ENCODE data around the gene ZBTB7C.
A peak's percentile ranks its signal among the peaks of the same experiment; 100 is the strongest.

ZBTB7C gene

DNA sequence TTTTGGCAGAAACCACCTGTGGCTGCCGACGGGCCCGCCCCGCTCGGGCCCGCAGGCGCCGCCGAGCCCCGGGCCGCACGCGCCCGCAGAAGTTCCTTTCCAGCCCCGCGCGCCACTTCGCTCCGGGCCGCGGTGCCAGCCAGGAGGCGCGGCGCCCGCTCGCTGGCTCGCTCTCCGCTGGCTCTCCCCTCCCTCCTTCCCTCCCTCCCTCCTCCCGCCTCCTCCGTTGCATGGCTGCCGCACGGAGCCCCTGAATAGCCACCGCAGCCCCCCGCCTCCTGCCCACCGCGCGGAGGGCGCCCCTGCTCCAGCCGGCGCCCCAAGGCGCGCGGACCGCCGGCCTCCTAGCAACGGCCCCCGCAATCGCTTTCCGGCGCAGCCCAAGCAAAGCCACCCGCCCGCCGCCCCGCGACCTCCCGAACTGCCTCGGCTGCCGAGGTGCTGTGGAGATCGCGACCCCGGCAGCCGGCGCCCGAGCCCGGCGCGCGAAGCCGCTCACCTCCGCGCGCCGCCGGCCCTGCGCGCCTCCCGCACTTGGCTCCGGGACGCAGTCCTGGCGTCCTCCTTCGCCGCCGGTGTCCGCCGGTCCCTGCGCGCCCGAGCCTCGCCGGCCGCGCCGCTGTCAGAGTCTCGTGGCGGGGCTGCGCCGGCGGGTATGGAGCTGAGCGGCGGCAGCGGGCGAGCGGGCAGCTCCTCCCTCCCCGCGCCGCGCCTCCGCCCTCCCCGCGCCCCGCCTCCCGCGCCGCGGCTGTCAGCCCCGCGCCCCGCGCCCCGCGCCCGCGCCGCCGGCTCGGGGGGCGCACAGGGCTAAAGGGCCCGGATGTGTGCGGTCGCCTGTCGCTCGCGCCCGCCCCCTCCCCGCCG is at the start of gene ZBTB7C:
Gene ZBTB7C, minus strand, starts transcription at position 657 of the 864 bp plus-strand sequence.
- Histone ChIP-seq H3K4me1 (ENCODE audit: control insufficient read depth in 1 of 2, insufficient read depth in 2 of 2, low read length in 2 of 2) (peaks cover 9 to 12% of the 10 kb centered on the region in 2 donors), H3K36me3 (ENCODE audit: control insufficient read depth in 1 of 2, insufficient read depth in 2 of 2, low read length in 2 of 2) (no peaks in the 10 kb centered on the region), H3K27ac (ENCODE audit: low read depth, low read length) (no peak within 1 kb of the TSS), H3K9ac (ENCODE audit: low read depth in 1 of 2, low read length in 2 of 2) (peak within 1 kb of the TSS in 1 of 2 donors; percentile 32), H3K9me3 (ENCODE audit: control insufficient read depth in 1 of 2, low read length in 2 of 2) (no peaks in the 10 kb centered on the region), H3K4me3 (ENCODE audit: low read depth in 1 of 2, low read length in 2 of 2) (peak within 1 kb of the TSS; percentile 65 to 77), H3K27me3 (ENCODE audit: control insufficient read depth in 1 of 2, insufficient read depth in 2 of 2, low read length in 2 of 2) (peaks cover 40 to 58% of the 10 kb centered on the region in 2 donors)

- no peak overlapping the region for H3K9ac ChIP-seq (ENCODE audit: low read depth in 1 of 2, low read length in 2 of 2)
- no peak overlapping the region for H3K27ac ChIP-seq (ENCODE audit: low read depth, low read length)
- H3K27me3 ChIP-seq (ENCODE audit: control insufficient read depth in 1 of 2, insufficient read depth in 2 of 2, low read length in 2 of 2) = no peaks in the 10 kb centered on the region
Observed at GRCh38 chr18:48456838-48457237, 47.7 kb upstream of the ZBTB7C start.

GRCh38 chr18:48455555-48456478 is 46.6 kb upstream of the ZBTB7C start:
- Histone ChIP-seq H3K36me3 (ENCODE audit: control insufficient read depth in 1 of 2, insufficient read depth in 2 of 2, low read length in 2 of 2) (no peaks in the 10 kb centered on the region), H3K9me3 (ENCODE audit: control insufficient read depth in 1 of 2, low read length in 2 of 2) (no peaks in the 10 kb centered on the region), H3K4me3 (ENCODE audit: low read depth in 1 of 2, low read length in 2 of 2) (no peak overlapping the region), H3K27me3 (ENCODE audit: control insufficient read depth in 1 of 2, insufficient read depth in 2 of 2, low read length in 2 of 2) (no peaks in the 10 kb centered on the region), H3K27ac (ENCODE audit: low read depth, low read length) (peak overlapping the region; percentile 63), H3K4me1 (ENCODE audit: control insufficient read depth in 1 of 2, insufficient read depth in 2 of 2, low read length in 2 of 2) (peaks cover 65 to 71% of the 10 kb centered on the region in 2 donors), H3K9ac (ENCODE audit: low read depth in 1 of 2, low read length in 2 of 2) (peak overlapping the region in 1 of 2 donors; percentile 55)

More at GRCh38 chr18:48456838-48457237, 47.7 kb upstream of the ZBTB7C start:
- Histone ChIP-seq H3K4me1 (ENCODE audit: control insufficient read depth in 1 of 2, insufficient read depth in 2 of 2, low read length in 2 of 2) (peaks cover 72 to 81% of the 10 kb centered on the region in 2 donors), H3K4me3 (ENCODE audit: low read depth in 1 of 2, low read length in 2 of 2) (no peak overlapping the region), H3K9me3 (ENCODE audit: control insufficient read depth in 1 of 2, low read length in 2 of 2) (no peaks in the 10 kb centered on the region), H3K36me3 (ENCODE audit: control insufficient read depth in 1 of 2, insufficient read depth in 2 of 2, low read length in 2 of 2) (no peaks in the 10 kb centered on the region)

DNA sequence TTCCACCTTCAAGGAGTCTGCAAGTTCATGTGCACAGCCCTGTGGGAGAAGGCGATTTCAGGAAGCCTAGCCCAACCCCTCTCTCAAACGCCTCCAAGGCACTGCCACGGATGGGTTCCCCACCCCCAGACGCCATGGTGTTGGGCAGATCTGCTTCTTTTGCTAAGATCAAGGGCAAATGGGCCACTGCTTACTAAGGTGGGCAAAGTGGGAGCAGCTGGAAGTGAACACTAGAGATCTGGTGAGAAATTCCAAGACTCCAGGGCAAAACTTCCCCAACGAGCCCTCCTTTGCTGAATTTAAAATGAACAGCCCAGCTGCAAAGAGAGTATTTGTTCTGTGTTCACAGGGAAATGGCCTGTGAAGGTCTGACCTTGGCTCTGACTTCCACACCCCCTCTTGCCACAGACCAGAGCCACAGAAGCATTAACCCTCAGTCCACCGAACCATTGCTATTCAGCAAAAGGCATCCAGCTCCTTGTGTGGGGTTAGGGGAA is 45.1 kb upstream of the ZBTB7C start:
- H3K4me3 ChIP-seq (ENCODE audit: low read depth in 1 of 2, low read length in 2 of 2) = peak overlapping the region in 1 of 2 donors; percentile 38
- no peak overlapping the region for H3K9ac ChIP-seq (ENCODE audit: low read depth in 1 of 2, low read length in 2 of 2)
- no peaks in the 10 kb centered on the region for H3K27me3 ChIP-seq (ENCODE audit: control insufficient read depth in 1 of 2, insufficient read depth in 2 of 2, low read length in 2 of 2)
- no peaks in the 10 kb centered on the region for H3K36me3 ChIP-seq (ENCODE audit: control insufficient read depth in 1 of 2, insufficient read depth in 2 of 2, low read length in 2 of 2)
- no peaks in the 10 kb centered on the region for H3K9me3 ChIP-seq (ENCODE audit: control insufficient read depth in 1 of 2, low read length in 2 of 2)
- H3K4me1 ChIP-seq (ENCODE audit: control insufficient read depth in 1 of 2, insufficient read depth in 2 of 2, low read length in 2 of 2) = peaks cover 50 to 55% of the 10 kb centered on the region in 2 donors
- no peak overlapping the region for H3K27ac ChIP-seq (ENCODE audit: low read depth, low read length)

- Histone ChIP-seq H3K27ac (ENCODE audit: low read depth, low read length) (peak overlapping the region; percentile 78), H3K9ac (ENCODE audit: low read depth in 1 of 2, low read length in 2 of 2) (peak overlapping the region; percentile 16 to 47), H3K4me1 (ENCODE audit: control insufficient read depth in 1 of 2, insufficient read depth in 2 of 2, low read length in 2 of 2) (peaks cover 44 to 49% of the 10 kb centered on the region in 2 donors), H3K4me3 (ENCODE audit: low read depth in 1 of 2, low read length in 2 of 2) (no peak overlapping the region), H3K9me3 (ENCODE audit: control insufficient read depth in 1 of 2, low read length in 2 of 2) (no peaks in the 10 kb centered on the region), H3K27me3 (ENCODE audit: control insufficient read depth in 1 of 2, insufficient read depth in 2 of 2, low read length in 2 of 2) (no peaks in the 10 kb centered on the region), H3K36me3 (ENCODE audit: control insufficient read depth in 1 of 2, insufficient read depth in 2 of 2, low read length in 2 of 2) (no peaks in the 10 kb centered on the region)
Observed at GRCh38 chr18:48453330-48454066, 44.3 kb upstream of the ZBTB7C start.

- no peak overlapping the region for H3K4me3 ChIP-seq (ENCODE audit: low read depth in 1 of 2, low read length in 2 of 2)
- H3K9me3 ChIP-seq (ENCODE audit: control insufficient read depth in 1 of 2, low read length in 2 of 2) = no peaks in the 10 kb centered on the region
- H3K4me1 ChIP-seq (ENCODE audit: control insufficient read depth in 1 of 2, insufficient read depth in 2 of 2, low read length in 2 of 2) = peaks cover 44 to 49% of the 10 kb centered on the region in 2 donors
- H3K9ac ChIP-seq (ENCODE audit: low read depth in 1 of 2, low read length in 2 of 2) = peak overlapping the region; percentile 16 to 47
- no peaks in the 10 kb centered on the region for H3K27me3 ChIP-seq (ENCODE audit: control insufficient read depth in 1 of 2, insufficient read depth in 2 of 2, low read length in 2 of 2)
- H3K27ac ChIP-seq (ENCODE audit: low read depth, low read length) = peak overlapping the region; percentile 78
- no peaks in the 10 kb centered on the region for H3K36me3 ChIP-seq (ENCODE audit: control insufficient read depth in 1 of 2, insufficient read depth in 2 of 2, low read length in 2 of 2)
Observed at GRCh38 chr18:48452861-48453323, 43.7 kb upstream of the ZBTB7C start.

- Histone ChIP-seq H3K27me3 (ENCODE audit: control insufficient read depth in 1 of 2, insufficient read depth in 2 of 2, low read length in 2 of 2) (no peaks in the 10 kb centered on the region), H3K27ac (ENCODE audit: low read depth, low read length) (no peak overlapping the region), H3K36me3 (ENCODE audit: control insufficient read depth in 1 of 2, insufficient read depth in 2 of 2, low read length in 2 of 2) (no peaks in the 10 kb centered on the region)
Observed at GRCh38 chr18:48450685-48451084, 41.5 kb upstream of the ZBTB7C start.

GRCh38 chr18:48446582-48447225 is 37.5 kb upstream of the ZBTB7C start:
- H3K4me3 ChIP-seq (ENCODE audit: low read depth in 1 of 2, low read length in 2 of 2) = no peak overlapping the region
- H3K27ac ChIP-seq (ENCODE audit: low read depth, low read length) = no peak overlapping the region
- H3K4me1 ChIP-seq (ENCODE audit: control insufficient read depth in 1 of 2, insufficient read depth in 2 of 2, low read length in 2 of 2) = peaks cover 8 to 10% of the 10 kb centered on the region in 2 donors
- peak overlapping the region in 1 of 2 donors; percentile 35 for H3K9ac ChIP-seq (ENCODE audit: low read depth in 1 of 2, low read length in 2 of 2)
- peaks cover 0 to 14% of the 10 kb centered on the region in 2 donors for H3K27me3 ChIP-seq (ENCODE audit: control insufficient read depth in 1 of 2, insufficient read depth in 2 of 2, low read length in 2 of 2)
- no peaks in the 10 kb centered on the region for H3K9me3 ChIP-seq (ENCODE audit: control insufficient read depth in 1 of 2, low read length in 2 of 2)
- no peaks in the 10 kb centered on the region for H3K36me3 ChIP-seq (ENCODE audit: control insufficient read depth in 1 of 2, insufficient read depth in 2 of 2, low read length in 2 of 2)

More at GRCh38 chr18:48450685-48451084, 41.5 kb upstream of the ZBTB7C start:
- Histone ChIP-seq H3K9me3 (ENCODE audit: control insufficient read depth in 1 of 2, low read length in 2 of 2) (no peaks in the 10 kb centered on the region), H3K9ac (ENCODE audit: low read depth in 1 of 2, low read length in 2 of 2) (no peak overlapping the region), H3K4me1 (ENCODE audit: control insufficient read depth in 1 of 2, insufficient read depth in 2 of 2, low read length in 2 of 2) (peaks cover 40 to 43% of the 10 kb centered on the region in 2 donors), H3K4me3 (ENCODE audit: low read depth in 1 of 2, low read length in 2 of 2) (no peak overlapping the region)

GRCh38 chr18:48445540-48445939 is 36.4 kb upstream of the ZBTB7C start:
- Histone ChIP-seq H3K9me3 (ENCODE audit: control insufficient read depth in 1 of 2, low read length in 2 of 2) (no peaks in the 10 kb centered on the region), H3K9ac (ENCODE audit: low read depth in 1 of 2, low read length in 2 of 2) (no peak overlapping the region), H3K4me1 (ENCODE audit: control insufficient read depth in 1 of 2, insufficient read depth in 2 of 2, low read length in 2 of 2) (peaks cover 8 to 10% of the 10 kb centered on the region in 2 donors), H3K4me3 (ENCODE audit: low read depth in 1 of 2, low read length in 2 of 2) (no peak overlapping the region), H3K27me3 (ENCODE audit: control insufficient read depth in 1 of 2, insufficient read depth in 2 of 2, low read length in 2 of 2) (peaks cover 0 to 20% of the 10 kb centered on the region in 2 donors), H3K36me3 (ENCODE audit: control insufficient read depth in 1 of 2, insufficient read depth in 2 of 2, low read length in 2 of 2) (no peaks in the 10 kb centered on the region), H3K27ac (ENCODE audit: low read depth, low read length) (no peak overlapping the region)

All from duodenal mucosa (tissue), 2 donors.